ENCODE measurements around the gene SALL1.

Gene SALL1

DNA sequence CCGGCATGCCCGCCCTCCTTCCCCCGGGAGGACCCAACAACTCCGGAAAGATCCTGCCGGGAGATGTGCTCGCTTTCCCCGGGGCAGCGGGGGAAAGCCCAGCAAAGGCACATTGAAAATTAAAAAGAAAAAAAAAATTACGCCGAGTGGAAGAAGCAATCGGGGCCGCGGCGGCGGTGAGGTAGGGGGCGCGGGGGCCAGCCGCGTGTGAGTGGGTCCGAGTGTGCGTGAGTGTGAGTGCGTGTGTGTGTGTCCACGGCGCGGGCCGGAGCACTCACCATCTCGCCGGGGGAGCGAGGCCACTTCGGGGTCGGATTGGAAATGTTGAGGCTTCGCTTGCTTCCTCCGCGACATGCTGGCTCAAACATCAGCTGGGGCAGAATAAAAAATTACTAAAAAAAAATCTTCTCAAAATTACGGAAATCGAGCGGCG is at the start of gene SALL1:
SALL1 (minus strand) TSS at position 383 of the 433 bp plus-strand sequence; CDS start at position 354, 29 bp downstream.
- DNase-seq (ENCODE audit: low read depth), result no peak

DNA sequence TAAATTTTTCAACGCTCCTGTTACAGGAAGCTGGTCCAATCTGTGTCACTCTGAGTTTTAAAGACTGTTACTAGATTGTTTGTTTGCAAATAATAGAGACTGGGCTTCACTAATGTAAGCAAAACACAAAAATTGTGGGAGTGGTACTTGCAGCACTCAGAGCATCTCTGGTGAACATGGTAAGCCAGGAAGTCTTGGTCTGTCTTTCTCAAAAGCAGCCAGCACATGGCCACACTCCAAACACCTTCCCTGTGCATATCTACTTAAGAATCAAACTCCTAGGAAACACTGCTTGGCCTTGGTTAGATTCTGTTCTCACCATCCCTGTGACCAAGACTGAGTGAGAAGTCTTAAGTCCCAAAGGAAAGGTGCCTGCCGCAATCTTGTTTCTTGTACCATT is 49.7 kb upstream of the SALL1 start:
- no peak for DNase-seq (ENCODE audit: low read depth)

DNA sequence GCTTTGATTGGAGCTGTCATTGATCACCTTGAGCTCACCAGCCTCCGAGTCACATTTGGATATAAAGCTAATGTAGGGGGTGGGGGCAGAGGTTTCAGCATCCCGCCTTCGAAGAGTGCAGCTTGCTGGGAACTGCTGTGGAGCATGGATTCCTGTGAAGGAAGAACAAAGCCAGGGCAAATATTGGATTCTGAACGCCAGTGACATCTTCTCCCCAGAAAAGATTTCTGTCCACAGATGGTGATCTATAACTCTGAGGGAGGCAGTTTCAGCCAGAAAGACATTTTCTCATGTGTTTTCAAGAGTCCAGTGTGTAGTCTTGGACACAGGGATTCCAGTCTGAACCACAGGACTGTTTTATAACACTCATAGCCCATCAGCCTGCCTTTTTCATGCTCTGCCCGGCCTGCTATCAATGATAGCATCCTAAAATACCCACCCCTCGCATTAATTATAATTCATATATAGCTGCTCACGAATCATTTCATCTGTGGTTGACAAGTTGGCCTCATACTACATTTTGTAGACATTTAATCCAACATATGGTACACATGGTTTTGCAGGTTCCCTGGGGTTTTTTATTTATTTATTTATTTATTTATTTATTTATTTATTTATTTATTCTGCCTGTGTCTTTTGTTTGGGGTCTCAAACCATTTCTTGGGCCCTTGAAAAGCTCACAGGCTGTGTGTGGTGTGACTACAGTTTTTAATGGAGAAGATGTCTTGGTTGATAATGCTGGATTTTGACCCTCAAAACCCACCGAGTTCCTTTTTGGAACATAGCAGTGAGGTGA is 47.1 kb upstream of the SALL1 start:
- DNase-seq (ENCODE audit: low read depth), result no peak

GRCh38 chr16:51193879-51194278 is 42.8 kb upstream of the SALL1 start:
- DNase-seq (ENCODE audit: low read depth), result no peak

DNA sequence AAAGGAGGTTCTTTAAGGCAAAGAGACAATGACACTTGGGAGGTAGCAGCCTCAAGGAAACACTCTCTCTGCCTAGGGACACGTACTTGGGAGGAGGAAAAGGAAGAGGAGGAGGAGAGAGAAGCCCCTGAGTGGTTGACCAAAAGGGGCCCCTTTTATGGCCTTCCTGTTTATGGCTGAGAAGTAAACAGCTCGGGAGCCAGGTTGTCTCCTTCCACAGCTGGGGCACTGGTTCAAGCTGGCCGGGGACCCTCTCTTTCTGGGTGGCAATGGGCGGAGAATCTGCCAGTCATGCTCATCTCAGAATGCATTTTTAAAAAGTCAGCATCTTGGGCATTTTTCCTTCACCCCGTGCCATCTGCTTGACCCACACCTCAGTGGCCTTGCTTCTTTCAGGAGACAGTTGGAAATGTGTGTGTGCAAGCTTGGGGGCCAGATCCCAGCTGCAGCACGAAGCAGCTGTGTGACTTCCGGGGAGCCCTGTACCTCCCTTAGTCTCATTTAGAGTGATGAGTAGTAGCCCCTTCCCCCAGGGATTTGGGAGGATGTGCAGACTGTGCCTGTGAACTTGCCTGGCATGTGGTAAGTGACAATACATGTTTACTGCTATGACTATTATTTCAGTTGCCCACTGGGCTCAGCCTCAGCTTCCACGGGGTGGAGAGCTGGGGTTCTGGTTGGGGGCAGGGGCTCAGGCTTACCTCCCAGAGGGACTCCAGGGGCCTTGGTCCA is 33.8 kb upstream of the SALL1 start:
- no peak for DNase-seq (ENCODE audit: low read depth)

DNA sequence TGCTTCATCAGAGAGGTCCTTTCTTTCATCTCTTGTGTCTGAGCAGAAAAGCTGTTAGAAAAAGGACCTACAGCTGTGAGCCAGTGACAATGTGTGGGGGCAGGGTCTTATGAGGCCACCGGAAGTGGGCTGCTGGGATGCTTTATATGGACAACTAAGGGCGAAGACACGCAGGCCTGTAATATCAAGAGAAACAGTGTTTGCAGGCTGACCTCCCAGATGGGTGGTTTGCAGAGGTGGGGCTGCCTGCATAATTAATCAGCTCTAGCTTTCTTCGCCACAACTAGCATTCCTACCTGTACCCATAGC is 30.4 kb upstream of the SALL1 start:
- no peak for DNase-seq (ENCODE audit: low read depth)

- no peak for DNase-seq (ENCODE audit: low read depth)
These were observed 29.8 kb upstream of the SALL1 start for GRCh38 chr16:51180719-51181502.

GRCh38 chr16:51175081-51175480 is 24.0 kb upstream of the SALL1 start:
- no peak for DNase-seq (ENCODE audit: low read depth)

DNA sequence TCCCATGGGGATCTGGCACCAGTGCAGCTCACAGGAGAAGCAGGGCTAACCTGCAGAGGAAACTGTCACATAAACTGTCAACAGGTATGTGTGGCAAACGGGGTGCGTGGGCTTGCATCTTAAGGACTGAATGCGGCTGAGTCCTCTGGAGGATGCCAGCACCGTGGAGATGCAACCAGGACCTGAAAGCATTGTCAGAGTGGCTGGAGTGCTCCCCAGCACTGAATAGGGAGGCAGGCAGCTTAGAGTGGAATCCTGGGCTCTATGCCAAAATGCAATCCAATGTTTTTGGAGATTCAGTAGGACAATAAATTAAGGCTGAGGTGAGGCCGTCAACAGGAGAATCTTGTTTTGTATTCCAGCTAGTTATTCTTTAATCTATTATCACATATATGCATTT is 21.3 kb upstream of the SALL1 start:
- DNase-seq (ENCODE audit: low read depth), result no peak

- DNase-seq (ENCODE audit: low read depth), result no peak
These were observed 17.7 kb upstream of the SALL1 start for GRCh38 chr16:51168755-51169154.

GRCh38 chr16:51167170-51167895 is 16.3 kb upstream of the SALL1 start:
- no peak for DNase-seq (ENCODE audit: low read depth)

DNA sequence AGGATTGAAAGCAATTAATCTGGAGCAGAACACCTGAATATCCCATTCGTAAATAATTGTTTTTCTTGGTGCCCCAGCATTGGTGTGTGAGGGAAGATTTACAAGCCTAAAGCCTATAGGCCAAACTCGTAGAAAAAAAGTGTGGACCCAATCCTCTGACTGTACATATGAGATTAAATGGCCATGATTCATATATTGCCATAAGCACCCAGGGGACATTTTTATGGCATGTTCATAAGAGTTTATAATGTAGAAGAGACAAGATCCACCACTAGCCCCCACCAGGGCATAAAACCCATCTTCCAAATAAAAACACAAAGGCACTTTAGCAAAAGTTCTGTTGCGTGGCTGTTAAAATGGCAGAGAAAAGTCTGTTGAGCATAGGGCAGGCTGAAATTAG is 15.5 kb upstream of the SALL1 start:
- DNase-seq (ENCODE audit: low read depth), result no peak

DNA sequence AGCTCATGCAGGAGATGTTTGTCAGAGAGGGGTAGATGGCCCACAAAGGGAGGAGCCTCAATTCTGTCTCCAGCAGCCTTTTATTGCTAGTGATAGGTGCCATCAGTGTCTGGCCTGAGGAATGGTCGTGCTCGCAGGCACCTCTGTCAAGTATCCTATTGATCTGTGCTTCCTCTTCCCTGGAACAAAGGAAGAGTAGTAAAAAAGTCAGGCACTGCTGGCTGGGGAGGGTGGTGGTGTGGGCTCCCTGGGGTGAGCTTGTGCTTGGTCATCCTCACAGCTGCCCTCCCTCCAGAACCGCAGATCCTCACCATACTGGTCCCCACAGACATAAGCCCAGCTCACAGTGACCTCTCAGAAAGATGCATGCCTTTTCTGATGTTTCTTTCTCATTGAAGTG is 15.0 kb upstream of the SALL1 start:
- DNase-seq (ENCODE audit: low read depth), result no peak

DNA sequence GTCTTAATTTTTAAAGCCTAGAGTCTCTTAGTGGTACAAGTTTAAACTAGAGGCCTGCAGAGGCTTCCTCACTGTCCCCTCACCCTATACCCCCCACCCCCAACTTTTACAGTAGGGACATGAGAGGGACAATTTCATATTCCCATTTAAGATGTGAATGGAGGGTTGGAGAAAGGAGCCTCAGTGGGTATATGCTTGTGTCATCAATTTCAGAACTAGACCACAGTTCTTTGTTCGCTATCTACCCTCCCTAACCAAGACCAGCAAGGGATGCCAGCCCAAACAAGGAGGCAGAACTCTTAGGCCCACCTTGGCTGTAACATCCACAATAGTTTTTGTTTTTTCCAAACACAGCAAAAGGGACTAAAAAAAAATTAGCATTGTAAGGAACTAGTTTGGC is 14.0 kb upstream of the SALL1 start:
- no peak for DNase-seq (ENCODE audit: low read depth)

DNA sequence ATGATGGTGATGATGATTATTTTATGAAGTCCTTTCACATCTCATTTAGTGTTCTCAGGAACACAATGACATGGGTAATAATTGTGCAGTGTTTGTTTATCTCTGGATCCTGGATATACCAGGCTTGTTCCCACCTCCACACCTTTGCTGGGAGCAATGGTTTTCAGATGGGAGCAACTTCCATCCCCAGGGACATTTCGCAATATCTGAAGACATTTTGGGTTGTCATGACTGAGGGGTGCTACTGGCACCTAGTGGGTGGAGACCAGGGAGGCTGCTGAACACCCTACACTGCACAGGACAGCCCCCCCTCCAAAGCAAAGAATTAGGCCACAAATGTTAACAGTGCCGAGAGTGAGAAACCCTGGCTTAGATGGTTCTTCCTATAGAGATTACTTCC is 13.5 kb upstream of the SALL1 start:
- no peak for DNase-seq (ENCODE audit: low read depth)

GRCh38 chr16:51163894-51164566 is 13.0 kb upstream of the SALL1 start:
- DNase-seq (ENCODE audit: low read depth), result no peak

DNA sequence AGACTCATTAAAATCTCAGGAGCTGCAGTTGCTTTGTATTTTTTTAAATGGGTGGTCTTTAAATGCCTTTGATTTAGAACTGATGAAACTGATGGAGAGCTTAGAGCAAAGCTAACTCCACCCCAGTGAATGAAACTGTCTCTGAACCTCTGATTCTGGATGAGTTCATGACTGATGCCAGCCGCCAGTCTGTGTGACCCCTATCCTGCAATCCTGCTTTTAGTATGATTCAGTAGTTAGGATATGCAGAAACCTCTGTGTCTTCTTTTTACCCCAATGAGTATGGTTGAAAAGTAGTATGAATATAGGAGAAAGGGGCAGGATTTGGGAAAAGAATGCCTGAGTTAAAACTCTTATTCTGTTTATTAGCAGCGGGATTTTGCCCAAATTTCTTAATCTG is 12.3 kb upstream of the SALL1 start:
- DNase-seq (ENCODE audit: low read depth), result no peak

- no peak for DNase-seq (ENCODE audit: low read depth)
These were observed 10.5 kb upstream of the SALL1 start for GRCh38 chr16:51161440-51162195.

- no peak for DNase-seq (ENCODE audit: low read depth)
These were observed 8.8 kb upstream of the SALL1 start for GRCh38 chr16:51159865-51160264.

DNA sequence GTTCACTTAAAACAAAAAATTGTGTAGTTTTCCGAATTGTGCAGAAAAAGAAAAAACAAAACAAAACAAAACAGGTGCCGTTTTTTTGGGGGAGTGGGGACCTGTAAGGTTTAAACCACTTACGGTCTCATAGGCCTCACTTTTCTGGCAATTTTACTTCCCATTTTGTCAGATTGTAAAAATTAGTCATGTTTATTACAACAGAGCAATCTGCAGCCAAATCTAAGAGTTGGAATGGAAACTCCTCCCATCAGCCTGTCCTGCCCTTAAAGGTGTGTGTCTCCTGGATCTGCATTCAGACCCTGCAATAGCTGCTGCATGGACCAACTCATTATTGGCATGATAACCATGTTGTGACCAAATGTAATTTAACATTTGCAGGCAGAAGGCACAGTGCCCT is 8.2 kb upstream of the SALL1 start:
- no peak for DNase-seq (ENCODE audit: low read depth)

GRCh38 chr16:51157698-51158097 is 6.6 kb upstream of the SALL1 start:
- DNase-seq (ENCODE audit: low read depth), result no peak
